ENCODE measurements around the gene TNFRSF1B. TPM values are rescaled to one million over a fixed set of nuclear protein-coding genes. Genes with fewer than 3 reads are reported as not detected.

Gene TNFRSF1B
- total and polyA plus RNA-seq, 2 of the 8 experiments (the other 6 are each of a cell fraction or from before 2014, with no cell fraction given): 1.7 to 2.9 TPM

DNA sequence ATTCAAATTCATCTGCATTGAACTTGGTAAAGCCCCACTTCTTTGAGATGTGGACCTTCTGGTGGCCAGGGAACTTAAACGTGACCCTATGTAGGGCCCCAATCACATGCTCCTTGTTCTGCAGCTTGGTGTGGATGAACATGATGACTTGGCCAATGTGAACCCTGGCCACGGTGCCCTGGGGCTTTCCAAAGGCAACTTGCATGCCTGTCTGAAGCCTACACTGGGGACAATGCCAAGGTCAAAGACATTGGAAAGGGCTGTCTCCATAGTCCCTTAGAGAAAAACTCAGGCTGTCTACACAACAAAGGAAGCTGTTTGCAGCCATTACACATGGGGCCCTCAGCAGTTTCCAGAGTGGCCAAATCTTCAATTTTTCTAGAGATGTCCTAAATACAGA is 54.1 kb downstream of the TNFRSF1B start:
- Histone ChIP-seq H3K4ac (replicated peaks; ENCODE audit: insufficient read length, low read depth, low read length) (no peak overlapping the region), H3K4me2 (ENCODE audit: insufficient read depth in 1 of 2, low read depth in 2 of 2, low read length in 2 of 2) (no peak overlapping the region), H3K9me3 (ENCODE audit: insufficient read depth in 2 of 2, low read depth in 1 of 2, low read length in 1 of 2) (peaks cover 9% of the 10 kb centered on the region in 2 experiments), H3K79me2 (ENCODE audit: control insufficient read depth in 1 of 2, insufficient read depth in 2 of 2, low read length in 2 of 2) (no peaks in the 10 kb centered on the region), H2AFZ (ENCODE audit: low read length) (no peak overlapping the region), H3K18ac (ENCODE audit: extremely low read depth, low read length) (no peak overlapping the region), H2BK120ac (replicated peaks; ENCODE audit: low read depth, low read length) (no peak overlapping the region), H3K27me3 (replicated peaks in 1 of 4; ENCODE audit: control insufficient read depth in 3 of 4, extremely low read depth in 1 of 4, insufficient read depth in 3 of 4, low read length in 3 of 4) (no peaks in the 10 kb centered on the region), H3K79me1 (ENCODE audit: low read depth, low read length) (no peaks in the 10 kb centered on the region), H4K8ac (ENCODE audit: extremely low read depth, insufficient read depth, low read length) (no peak overlapping the region), H4K20me1 (replicated peaks in 1 of 2; ENCODE audit: control insufficient read depth in 1 of 2, insufficient read depth in 2 of 2, low read length in 2 of 2) (no peaks in the 10 kb centered on the region), H3K4me1 (replicated peaks in 1 of 4; ENCODE audit: control insufficient read depth in 3 of 4, insufficient read depth in 4 of 4, low read length in 3 of 4) (no peaks in the 10 kb centered on the region), H3K9ac (replicated peaks in 1 of 4; ENCODE audit: extremely low read depth in 1 of 4, low read depth in 3 of 4, low read length in 3 of 4) (no peak overlapping the region), H3K27ac (ENCODE audit: low read depth, low read length) (no peak overlapping the region), H4K91ac (replicated peaks; ENCODE audit: insufficient read length, low read length) (no peak overlapping the region), H4K5ac (ENCODE audit: insufficient read length, low read depth, low read length) (no peak overlapping the region), H2BK15ac (ENCODE audit: low read length) (no peak overlapping the region), H3K36me3 (ENCODE audit: control insufficient read depth in 2 of 4, insufficient read depth in 4 of 4, low read length in 3 of 4) (no peaks in the 10 kb centered on the region), H3K56ac (replicated peaks; ENCODE audit: insufficient read length, low read depth, low read length) (no peak overlapping the region), H3K4me3 (ENCODE audit: extremely low read depth in 1 of 4, insufficient read depth in 2 of 4, low read depth in 3 of 4, low read length in 4 of 4) (no peak overlapping the region), H3K14ac (ENCODE audit: insufficient read length) (no peak overlapping the region), H2BK20ac (ENCODE audit: low read length) (no peak overlapping the region), H2BK12ac (ENCODE audit: low read depth, low read length) (no peak overlapping the region), H3K23me2 (ENCODE audit: low read depth, low read length) (no peaks in the 10 kb centered on the region), H2AK5ac (ENCODE audit: low read depth, low read length) (no peak overlapping the region), H2BK5ac (ENCODE audit: low read depth, low read length) (no peak overlapping the region), H3K23ac (ENCODE audit: insufficient read length) (no peak overlapping the region)
- POLR2A ChIA-PET (ENCODE audit: partially characterized antibody): interaction anchor here (1.3 kb wide), 1 partner anchor 9 kb away, joined by 3 read pairs; the partner anchor contains the start of gene VPS13D
- CTCF ChIA-PET (ENCODE audit: partially characterized antibody): interaction anchor here (0.8 to 2.4 kb wide), 7 partner anchors 10 to 96 kb away, joined by 3 to 7 read pairs (median 3); no protein-coding TSS in a partner anchor
- WGBS, 2 experiments (ENCODE audit: extremely low coverage in 1 of 2, insufficient coverage in 1 of 2, insufficient read length in 1 of 2, insufficient replicate concordance in 2 of 2, low coverage in 1 of 2, low lambda C conversion rate in 2 of 2, missing lambda C conversion rate in 1 of 2): 87% methylated on average over 2 of the region's 2 CpGs; no CpG with 5 or more reads in 1 of the 2 experiments
- no peak for FAIRE-seq
- DNase-seq (ENCODE audit: low read depth in 1 of 2, low spot score in 2 of 2): no peak
- TF ChIP-seq SIN3A (conservative IDR thresholded peaks at IDR 0.05 in 1 of 2, IDR thresholded peaks at IDR 0.05 in 1 of 2; ENCODE audit: low read depth in 1 of 2, low read length in 2 of 2) (no peak), RFX5 (IDR thresholded peaks at IDR 0.05; ENCODE audit: borderline replicate concordance, low read depth, low read length) (no peak), TBP (IDR thresholded peaks at IDR 0.05; ENCODE audit: low read depth, low read length) (no peak), TCF12 (IDR thresholded peaks at IDR 0.05; ENCODE audit: low read depth, low read length) (no peak), SUZ12 (IDR thresholded peaks at IDR 0.05; ENCODE audit: low read length) (no peak), TEAD4 (IDR thresholded peaks at IDR 0.05; ENCODE audit: low read depth, low read length) (no peak)
- TF ChIP-seq, protein P1, sequence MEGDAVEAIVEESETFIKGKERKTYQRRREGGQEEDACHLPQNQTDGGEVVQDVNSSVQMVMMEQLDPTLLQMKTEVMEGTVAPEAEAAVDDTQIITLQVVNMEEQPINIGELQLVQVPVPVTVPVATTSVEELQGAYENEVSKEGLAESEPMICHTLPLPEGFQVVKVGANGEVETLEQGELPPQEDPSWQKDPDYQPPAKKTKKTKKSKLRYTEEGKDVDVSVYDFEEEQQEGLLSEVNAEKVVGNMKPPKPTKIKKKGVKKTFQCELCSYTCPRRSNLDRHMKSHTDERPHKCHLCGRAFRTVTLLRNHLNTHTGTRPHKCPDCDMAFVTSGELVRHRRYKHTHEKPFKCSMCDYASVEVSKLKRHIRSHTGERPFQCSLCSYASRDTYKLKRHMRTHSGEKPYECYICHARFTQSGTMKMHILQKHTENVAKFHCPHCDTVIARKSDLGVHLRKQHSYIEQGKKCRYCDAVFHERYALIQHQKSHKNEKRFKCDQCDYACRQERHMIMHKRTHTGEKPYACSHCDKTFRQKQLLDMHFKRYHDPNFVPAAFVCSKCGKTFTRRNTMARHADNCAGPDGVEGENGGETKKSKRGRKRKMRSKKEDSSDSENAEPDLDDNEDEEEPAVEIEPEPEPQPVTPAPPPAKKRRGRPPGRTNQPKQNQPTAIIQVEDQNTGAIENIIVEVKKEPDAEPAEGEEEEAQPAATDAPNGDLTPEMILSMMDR (IDR thresholded peaks at IDR 0.05; ENCODE audit: control extremely low read depth in 1 of 3, insufficient read depth in 1 of 3, low read depth in 1 of 3, low read length in 3 of 3): no peak
- TF ChIP-seq, protein P2, sequence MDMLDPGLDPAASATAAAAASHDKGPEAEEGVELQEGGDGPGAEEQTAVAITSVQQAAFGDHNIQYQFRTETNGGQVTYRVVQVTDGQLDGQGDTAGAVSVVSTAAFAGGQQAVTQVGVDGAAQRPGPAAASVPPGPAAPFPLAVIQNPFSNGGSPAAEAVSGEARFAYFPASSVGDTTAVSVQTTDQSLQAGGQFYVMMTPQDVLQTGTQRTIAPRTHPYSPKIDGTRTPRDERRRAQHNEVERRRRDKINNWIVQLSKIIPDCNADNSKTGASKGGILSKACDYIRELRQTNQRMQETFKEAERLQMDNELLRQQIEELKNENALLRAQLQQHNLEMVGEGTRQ (IDR thresholded peaks at IDR 0.05; ENCODE audit: low read length): no peak
- TF ChIP-seq, protein P3, sequence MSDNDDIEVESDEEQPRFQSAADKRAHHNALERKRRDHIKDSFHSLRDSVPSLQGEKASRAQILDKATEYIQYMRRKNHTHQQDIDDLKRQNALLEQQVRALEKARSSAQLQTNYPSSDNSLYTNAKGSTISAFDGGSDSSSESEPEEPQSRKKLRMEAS (IDR thresholded peaks at IDR 0.05): no peak

Measured in H1 (cell line).